Anterior cingulate cortex (tissue), 58 donors: ENCODE measurements around the gene GPC4.
A peak's percentile ranks its signal among the peaks of the same experiment; 100 is the strongest.
"Not testable (repeated sequence)": the region's sequence is repeated elsewhere in the genome, so short reads cannot be mapped to it uniquely, and the experiment has no call there.

Experiments
- DNase-seq, 58 donors: peaks; one replicate each; lab custom pipeline; 2025; lab: John Stamatoyannopoulos, UW

Gene GPC4

DNA sequence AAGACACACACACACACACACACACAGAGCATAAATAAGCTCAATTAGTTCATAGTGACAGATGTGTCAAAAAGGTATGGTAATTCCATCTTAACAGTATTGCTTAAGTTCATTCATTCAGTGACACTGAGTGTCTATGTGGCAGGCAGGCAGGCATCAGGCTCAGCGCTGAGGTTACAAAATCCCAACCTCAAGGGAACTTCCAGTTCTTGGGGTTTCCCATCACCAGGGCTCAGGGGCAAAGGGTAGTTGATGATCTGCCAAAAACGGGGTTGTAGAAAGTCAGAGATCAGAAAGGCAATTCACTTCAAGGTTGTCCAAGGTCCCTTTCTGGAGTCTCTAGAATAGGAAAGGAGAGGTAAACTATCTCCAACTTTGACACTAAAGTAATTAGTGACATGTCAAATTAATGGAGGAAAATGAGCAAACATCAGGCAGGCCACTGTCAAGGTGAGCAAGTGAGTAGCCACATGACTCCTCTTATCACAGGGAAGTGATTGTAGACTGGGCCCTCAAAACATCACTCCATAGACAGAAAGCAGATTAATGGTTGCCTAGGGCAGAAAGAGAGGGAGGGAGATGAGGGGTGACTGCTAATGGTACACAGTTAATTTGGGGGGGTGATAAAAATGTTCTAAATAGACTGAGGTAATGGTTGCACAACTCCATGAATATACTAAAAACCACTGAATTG is 41.8 kb downstream of the GPC4 start:
- DNase-seq: no peak

DNA sequence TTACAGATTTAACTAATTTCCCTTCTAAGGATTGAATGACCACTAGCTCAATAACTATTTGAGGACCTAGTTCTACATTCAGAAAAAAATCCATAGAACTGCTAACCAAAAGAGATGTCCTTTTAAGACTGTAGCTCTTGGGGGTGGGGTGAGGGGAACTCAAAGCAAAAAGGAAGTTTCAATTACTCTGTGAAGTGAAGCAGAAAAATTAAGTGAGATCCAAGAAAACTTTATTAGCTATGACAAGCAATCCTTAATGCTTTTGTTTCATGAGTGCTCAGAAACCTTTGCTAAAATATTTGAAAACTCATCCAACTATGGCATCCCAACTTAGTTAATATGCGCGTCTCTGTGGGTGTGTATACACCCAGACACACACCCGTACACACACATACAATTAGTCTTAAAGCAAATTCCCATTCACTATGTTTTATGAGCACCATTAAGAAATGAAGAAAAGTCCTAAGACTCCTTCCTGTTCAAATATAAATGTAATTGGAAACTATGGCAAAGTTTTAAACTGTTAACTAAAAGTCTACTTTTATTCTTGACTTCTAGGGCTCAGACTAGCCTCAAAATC is 44.5 kb downstream of the GPC4 start:
- DNase-seq: no peak

DNA sequence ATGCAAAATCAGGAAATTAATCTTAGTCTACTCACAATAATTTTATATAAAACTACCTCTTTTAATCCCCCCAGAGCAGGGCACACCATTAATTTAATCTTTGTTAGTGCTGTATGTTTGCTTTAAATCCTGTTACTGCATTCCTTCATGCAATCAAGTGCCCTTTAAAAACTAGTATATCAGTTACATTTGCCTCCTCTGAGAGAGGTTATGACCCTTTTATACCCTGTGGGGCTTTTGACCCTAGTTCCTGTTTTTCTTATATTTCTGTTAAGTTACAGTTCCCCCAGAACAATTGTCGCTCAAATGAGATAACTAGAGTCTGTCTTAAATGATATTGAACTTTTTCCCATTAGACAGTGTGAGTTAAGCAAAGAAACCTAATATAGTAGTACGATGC is 46.2 kb downstream of the GPC4 start:
- DNase-seq: no peak

DNA sequence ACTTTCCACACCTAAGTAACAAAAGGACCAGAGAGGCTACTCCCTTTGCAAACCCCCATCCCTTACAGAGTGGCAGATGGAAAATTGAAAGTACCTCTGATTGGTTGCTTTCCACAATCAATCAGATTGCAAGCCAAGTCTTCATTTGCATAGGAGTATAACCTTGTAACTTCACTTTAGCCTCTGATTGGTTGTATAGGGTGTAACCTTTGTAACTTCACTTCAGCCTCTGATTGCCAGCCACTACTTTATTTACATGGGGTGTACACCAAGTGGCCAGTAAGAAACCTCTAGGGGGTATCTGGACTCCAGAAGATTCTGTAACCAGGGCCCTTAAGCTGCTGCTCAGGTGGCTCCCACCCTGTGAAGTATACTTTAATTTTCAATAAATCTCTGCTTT is 48.6 kb downstream of the GPC4 start:
- no peak for DNase-seq

DNA sequence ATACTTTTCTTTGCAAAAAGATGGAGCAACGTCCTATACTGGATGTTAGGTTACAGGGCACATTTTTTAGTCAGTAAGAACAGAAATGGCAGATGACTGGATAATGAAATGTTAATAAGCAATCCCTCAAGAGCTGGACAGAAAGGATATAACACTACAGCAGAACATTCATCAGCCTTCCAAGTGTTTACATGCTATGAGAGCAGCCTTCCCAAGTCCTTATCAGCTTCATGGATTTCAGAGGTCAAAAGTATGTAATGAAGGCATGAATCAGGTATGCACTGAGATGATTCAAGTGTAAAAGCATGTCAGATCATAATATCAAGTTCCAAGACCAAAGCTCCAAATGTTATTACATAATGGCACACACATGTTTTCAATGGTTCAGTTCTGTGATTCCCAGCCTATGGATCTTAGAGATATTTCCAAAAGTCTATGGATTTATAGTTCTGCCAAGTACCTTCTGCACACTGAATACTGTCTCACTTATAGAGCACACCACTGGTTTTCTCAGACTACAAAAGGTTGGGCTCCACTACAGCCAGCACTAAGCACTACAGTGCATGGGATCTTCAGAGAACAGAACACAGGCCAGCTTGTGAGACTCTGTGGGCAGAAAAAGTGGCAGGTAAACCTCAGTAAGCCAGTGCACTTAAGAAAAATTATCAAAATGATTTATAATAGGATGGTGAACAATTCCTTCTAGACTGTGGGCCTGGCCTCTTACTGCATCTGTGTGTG is 49.2 kb downstream of the GPC4 start:
- no peak for DNase-seq

DNA sequence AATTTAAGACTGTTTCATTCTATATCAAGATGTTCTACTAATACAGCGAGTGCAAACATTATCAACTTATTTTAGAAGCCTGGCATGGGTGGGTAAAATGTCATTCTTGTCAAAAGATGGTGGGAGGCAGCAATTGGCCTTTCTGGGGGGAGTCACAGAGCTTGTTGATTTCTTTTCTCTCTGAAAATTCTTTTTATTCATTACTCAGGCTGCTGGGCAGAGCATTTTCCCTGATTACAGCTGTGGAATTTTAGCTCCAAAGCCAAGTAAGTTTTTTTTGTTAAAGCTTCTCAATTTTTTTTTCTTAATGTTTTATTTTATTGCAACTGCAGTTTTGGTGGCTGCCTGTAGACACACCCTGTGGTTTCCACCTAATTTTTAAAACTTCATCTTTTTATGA is 50.4 kb downstream of the GPC4 start:
- DNase-seq: no peak

DNA sequence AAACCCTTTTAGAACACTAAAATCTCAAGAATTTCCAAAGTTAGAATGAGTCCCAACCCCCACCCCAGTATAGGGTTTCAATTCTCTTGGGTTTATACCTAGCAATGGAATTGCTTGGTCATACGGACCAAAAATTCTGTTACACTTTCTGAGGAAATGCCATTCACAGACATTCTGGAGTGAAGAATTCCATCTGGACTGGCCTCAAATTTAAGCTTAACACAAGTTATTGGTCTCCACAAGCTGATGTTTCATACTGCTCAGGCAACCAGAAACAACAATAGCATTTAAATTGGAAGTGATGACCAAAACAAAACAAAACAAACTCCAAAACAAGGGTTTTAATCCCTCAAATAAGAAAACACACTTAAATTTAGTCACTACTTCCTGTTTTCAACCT is 51.1 kb downstream of the GPC4 start:
- DNase-seq: no peak

DNA sequence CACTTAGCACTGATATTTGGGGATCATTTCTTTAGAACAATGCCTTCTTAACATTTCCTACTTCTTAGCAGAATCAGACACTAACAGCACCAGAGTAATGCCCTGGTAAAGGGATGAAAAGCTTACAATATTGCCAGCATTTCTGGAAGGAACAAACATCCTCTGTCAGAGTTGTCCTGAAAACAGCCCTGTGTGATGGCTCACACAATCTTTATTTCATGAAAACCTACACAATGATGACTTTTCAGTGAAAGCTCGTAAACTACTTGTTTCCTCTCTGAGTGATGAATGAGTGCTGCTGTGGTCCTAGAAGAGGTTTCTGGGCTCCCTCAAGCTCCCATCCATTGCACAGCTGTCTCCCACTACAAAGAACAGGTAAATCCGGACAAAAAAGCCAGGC is 52.8 kb downstream of the GPC4 start:
- DNase-seq: no peak

DNA sequence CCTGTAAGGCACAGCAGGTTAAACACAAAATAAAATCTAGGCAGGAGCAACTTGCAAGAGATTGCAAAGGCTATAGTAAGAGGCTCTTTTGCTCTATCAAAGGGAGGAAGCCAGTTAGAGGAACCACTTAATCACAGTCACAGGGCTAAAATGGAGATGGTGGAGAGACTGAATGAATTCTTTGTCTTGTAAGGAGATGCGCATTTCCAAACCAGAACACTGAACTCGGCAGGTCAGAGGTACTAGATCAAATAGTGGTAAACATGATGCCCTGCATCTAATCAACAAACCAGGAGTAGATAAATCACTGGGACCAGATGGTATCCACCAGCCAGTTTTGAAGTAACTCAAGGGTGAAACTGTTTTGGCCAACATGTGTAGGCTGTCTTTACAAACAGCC is 55.8 kb downstream of the GPC4 start:
- no peak for DNase-seq

DNA sequence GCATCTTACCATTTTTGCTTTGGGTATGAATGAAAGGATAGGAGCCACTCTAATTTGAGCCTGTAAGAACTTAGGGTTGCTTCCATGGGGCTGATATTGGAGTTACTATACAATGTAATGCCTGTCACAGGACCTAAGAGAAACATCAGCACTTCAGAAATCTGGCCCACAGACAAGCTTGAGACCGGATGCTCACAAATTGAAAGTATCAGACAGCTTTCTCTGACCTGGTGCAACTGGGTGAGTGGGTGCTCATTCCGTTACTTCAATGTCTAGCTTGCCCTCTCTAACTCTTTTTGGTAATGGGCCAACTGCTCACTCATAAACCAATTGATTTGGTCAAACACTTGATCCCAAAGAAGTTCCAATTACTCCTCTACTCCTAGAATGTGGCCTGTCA is 62.1 kb downstream of the GPC4 start:
- no peak for DNase-seq

DNA sequence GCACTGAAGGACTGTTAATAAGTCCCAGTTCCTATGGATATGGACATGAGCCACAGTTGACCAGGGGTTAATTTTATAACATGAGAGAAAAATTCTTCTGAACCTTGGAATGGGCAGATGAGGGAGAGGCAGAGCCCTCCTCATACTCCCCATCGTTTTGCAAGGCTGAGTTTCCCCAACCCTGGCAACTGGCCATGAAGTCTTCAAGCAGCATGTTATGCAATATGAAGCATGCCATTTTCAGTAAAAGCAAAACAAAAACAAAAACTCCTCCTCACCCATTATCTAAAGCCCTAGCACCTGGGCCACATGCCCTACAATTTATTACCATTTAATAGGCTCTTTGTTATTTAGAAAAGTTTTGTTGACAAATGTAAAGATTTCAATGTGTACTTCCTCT is 64.5 kb downstream of the GPC4 start:
- DNase-seq: no peak

DNA sequence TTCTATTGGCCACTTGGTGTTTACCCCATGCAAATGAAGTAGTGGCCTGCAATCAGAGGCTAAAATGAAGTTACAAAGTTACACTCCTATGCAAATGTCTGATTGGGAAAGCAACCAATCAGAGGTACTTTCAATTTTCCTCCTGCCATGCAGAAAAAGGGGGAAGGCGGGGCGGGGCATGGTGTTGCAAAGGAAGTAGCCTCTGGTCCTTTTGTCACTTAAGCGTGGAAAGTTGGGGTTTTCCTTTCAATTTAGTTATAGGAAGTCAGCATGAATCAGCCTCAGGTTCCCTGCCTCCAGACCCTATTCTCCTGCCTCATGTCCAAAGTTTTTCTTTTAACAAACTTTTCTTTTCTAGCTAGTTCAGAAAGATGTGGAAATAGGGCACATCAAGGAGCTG is 69.3 kb downstream of the GPC4 start:
- DNase-seq: no peak

DNA sequence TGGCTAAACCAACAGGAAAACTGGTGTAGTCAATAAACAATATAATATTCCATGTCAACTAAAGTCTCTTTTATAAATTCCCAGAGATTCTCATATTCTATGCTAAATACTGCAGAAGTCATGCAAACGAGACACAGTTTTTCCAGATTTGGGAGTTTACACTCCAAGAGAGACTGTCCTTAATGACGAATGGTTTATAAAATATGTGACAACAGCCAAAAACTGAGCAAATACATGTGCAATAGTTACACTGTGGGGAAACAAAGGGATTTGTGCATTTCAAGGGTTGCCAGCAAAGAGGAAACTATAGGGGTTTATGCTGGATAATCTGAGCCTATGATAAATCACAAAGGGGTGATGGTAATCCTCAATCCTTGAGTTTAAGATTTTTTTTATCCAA is 75.7 kb downstream of the GPC4 start:
- DNase-seq: no peak

DNA sequence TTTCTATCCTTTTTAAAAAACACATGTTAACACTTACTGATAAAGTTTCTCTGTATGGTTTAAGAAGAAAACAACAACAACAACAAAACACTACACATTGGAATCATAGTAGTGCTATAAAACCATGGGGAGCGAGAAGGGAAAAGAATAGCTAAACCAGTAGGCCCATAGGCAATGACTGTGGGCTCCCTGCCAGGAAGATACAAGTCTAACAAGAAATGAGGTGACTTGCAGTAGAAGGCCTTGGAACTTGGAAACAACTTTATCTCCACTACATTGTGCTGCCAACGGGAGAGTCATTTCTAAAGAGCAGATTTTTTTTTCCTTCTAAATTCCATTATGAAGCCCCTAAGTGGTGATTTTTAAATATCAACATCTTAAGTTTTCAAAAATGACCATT is 78.0 kb downstream of the GPC4 start:
- DNase-seq: no peak

DNA sequence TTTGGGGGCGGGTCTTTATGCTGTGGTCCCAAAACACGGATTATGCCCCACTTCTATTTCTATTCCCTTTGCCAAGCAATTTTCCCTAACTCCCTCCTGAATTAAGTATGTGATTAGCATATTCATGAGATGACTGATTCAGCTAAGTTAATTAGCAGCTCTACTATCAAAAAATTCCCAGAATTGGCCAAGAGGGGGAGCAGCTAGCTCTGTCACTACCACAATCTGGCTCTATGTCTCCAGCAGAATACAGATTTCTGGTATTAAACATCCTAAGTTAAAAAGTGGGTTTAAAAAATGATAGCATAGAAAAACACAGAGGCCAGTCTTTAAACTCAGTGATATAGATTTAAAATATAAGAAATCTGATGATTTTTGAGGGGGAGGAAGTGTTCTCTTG is 80.3 kb downstream of the GPC4 start:
- DNase-seq: peak in 17 of 58 donors; percentile 0 to 43 (median 4)

DNA sequence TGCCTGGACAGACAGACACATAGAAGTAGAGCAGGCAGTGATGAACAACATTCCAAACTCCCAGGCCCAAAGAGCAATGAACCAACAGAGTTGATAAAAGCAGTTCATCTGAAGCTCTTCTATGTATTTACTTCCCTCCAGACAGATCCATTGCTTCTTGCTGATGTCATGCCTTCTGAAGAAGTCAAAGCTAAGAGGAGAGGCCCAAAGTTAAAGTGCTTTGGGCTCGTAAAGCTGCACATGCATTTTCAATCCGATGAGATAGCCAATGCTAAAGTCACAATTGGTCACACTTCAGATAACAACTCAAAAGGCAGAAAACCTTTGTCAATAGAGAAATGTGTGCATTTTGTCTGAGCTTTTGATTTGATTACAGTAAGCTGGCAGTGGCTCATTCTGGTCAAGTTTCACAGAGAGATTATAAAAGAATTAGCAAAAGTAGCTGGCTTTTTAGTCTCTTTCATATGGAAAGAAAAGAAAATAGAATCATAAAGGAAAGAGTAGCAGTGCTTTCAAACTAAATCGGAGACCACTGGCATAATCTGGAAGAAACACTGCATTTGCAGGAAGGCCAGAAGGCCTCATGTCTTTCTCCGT is 82.0 kb downstream of the GPC4 start:
- DNase-seq: no peak

DNA sequence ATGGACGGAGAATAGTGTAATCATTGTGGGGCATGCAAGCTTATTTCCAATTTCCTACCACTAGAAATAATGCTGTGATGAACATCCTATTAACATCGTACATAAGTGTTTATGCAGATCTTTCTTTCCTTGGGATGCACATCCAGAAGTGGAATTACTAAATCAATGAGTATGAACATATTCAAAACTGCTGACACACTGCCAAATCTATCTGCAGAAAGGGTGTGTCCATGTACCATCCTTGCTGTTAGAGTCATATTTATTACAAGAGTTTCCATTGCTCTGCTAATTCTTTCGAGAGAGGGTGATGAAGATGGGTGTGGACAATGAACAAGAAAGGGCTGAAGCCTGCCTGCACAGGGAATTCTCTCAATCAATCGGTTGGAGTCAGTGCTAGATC is 82.6 kb downstream of the GPC4 start:
- DNase-seq: no peak

DNA sequence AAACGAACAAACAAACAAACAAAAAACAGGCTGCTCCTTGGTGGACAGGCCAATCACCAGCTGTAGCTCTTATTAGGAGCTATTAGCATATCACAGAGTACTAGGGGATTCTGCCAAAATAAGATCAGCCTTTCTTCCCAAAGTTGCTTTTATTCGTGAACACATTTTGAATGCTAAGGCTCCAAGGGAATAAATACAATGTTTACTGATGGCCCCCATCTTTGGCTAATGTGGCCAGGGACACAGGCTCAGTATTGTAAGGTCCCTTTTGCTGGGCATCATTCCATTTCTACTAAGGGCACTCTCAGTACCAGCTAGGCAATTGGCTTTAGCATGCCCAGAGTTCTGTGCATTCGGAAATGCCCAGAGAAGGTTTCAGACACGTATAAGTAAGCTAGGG is 84.3 kb downstream of the GPC4 start:
- DNase-seq: peak in 9 of 58 donors; percentile 1 to 42 (median 3)

DNA sequence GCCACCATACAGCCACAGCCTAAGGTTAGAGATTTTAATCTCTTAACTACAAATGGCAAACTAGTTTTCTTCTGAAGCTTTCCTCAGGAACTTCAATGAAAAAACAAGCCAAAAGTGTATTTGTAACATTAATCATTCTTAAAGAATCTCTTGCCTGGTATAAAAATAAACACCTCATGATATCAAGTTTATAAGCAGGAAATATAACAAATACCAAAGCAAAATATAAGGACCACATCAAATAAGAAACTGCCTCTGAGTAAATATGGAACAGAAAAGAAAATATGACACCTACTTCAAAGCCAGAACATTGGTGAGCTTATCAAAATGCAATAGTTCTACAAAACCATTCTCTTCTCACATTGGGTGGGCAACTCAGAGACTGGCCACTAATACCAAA is 89.9 kb downstream of the GPC4 start:
- no peak for DNase-seq

DNA sequence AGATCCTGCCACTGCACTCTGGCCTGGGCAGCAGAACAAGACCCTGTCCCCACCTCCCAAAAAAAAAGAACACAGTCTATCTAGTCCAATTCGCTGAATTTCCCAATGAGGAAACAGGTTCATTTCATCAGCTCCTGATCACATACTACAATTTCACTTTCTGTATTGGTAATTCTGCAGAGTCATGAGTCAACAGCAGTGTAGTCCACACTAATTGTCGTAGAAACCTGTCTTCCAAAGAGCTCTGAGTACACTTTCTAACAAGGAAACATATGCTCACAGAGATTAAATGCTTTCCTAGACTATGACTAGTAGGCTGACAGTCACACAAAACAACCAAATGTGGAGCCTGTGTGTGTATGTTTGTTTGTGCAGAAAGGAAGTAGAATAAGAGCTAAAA is 91.9 kb downstream of the GPC4 start:
- DNase-seq: no peak

DNA sequence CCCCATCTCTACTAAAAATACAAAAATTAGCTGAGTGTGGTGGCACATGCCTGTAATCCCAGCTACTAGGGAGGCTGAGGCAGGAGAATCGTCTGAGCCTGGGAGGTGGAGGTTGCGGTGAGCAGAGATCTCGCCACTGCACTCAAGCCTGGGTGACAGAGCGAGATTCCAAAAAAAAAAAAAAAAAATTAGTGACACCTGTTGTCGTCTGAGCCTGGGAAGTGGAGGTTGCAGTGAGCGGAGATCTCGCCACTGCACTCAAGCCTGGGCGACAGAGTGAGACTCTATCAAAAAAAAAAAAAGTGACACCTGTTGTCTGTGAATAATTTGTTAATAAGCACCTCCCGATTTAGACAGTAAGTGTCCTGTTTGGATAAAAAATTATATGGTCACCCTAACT is 93.0 kb downstream of the GPC4 start:
- DNase-seq: not testable (repeated sequence)

DNA sequence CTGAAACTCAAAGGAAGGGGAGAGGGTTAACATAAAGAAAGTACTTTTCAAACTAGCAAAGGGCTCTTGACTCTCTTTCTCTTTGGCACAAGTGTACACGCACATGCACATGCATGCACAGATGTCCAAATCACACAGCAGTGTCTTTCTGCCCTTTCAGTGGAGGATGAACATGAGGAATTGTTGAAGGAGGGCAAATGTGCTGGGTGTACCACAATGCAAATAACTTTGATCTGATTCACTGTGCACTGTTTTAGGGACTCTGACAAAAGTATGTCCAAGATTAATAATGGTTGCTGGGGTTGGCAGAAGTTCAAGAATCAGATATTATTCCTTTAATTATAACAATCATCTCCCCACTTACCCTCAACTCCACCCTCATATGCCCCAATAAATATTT is 93.8 kb downstream of the GPC4 start:
- no peak for DNase-seq
